Large intestine (tissue), 3 donors: ENCODE results near the gene GNG11. TPM values are rescaled to one million over a fixed set of nuclear protein-coding genes. Genes with fewer than 3 reads are reported as not detected.
A peak's percentile ranks its signal among the peaks of the same experiment; 100 is the strongest.

Experiments used
- DNase-seq, 2 donors: peaks; one replicate each; pipeline versions ENCODE4 v3.0.0 to v3.0.0-alpha.2; 2013
- H3K27ac ChIP-seq: one replicate; pipeline ENCODE4 v1.5.1; 2013; ENCODE audit warnings: low read length
- H3K27me3 ChIP-seq: 2 replicates; pipeline ENCODE4 v1.6.1; 2013; ENCODE audit warnings: low read length; ENCODE audit not compliant: control insufficient read depth, insufficient read depth
- H3K36me3 ChIP-seq: 2 replicates; pipeline ENCODE4 v1.6.1; 2013; ENCODE audit warnings: low read length; ENCODE audit not compliant: control insufficient read depth, insufficient read depth
- H3K4me1 ChIP-seq: one replicate; pipeline ENCODE4 v1.6.1; 2013; ENCODE audit warnings: low read length; ENCODE audit not compliant: control insufficient read depth, insufficient read depth
- H3K4me3 ChIP-seq: one replicate; pipeline ENCODE4 v1.5.1; 2013; ENCODE audit warnings: low read length
- H3K9me3 ChIP-seq: one replicate; pipeline ENCODE4 v1.6.1; 2013; ENCODE audit warnings: mild to moderate bottlenecking, low read depth, low read length, moderate library complexity; ENCODE audit not compliant: control insufficient read depth
- WGBS: methylation state at CpG from one replicate; pipeline ENCODE4 v1.1.5; 2013; ENCODE audit warnings: low lambda C conversion rate; ENCODE audit not compliant: insufficient coverage; 5-methylcytosine and 5-hydroxymethylcytosine counted together
- polyA plus RNA-seq: library from polyadenylated mRNA; unstranded; fragments of 120-200 nt; gene quantifications from one replicate; pipeline ENCODE4 v1.2.1, GENCODE V29; 2013

Gene GNG11
- polyA plus RNA-seq, 1 donor, result 16.4 TPM

DNA sequence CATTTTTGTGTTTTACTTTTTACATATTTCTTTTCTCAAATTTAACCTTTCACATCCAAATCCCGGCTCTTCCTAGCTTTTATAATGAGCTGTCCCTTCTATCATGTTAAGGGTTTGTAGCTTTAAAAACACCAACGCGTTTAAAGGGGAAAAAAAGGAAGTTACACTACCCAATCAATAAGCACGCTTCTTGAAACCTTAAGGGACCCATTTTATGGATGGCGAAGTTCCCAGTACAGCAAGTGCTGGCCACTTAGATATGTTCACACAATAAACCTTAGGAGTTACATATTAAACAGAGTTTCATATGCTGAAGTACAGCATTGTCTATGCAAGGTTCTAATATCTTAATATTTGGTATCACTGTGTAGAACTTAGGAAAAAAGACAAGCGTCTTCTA lies 1.8 kb downstream of the GNG11 start:
- no peak overlapping the region for H3K27ac ChIP-seq
- WGBS, result 73% methylated on average over 2 of the region's 6 CpGs
- no peaks in the 10 kb centered on the region for H3K36me3 ChIP-seq
- no peaks in the 10 kb centered on the region for H3K4me1 ChIP-seq
- H3K9me3 ChIP-seq, result no peaks in the 10 kb centered on the region
- H3K27me3 ChIP-seq, result peaks cover 3% of the 10 kb centered on the region
- H3K4me3 ChIP-seq, result peak overlapping the region; percentile 19
- no peak for DNase-seq

DNA sequence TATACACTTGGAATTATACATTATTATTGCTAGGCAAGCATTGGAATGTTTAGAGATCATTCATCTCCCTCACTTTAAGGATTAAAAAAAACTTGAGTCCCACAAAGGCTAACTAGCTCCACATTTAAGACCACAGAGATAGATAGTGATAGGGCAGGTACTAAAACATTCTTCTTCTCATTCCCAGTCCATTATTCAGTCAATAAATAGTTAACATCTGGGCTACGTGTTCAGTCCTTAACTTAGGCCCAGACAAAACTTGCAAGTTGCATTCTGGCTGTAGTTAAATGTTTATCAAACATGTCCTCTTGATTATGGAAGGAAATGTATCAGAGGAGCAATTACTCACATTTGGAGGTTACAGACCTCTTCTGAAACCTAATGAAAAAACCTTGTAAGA lies 2.4 kb downstream of the GNG11 start:
- 20% methylated on average over 1 of the region's 1 CpG for WGBS
- Histone ChIP-seq H3K27ac (peak overlapping the region; percentile 26), H3K4me3 (peak overlapping the region; percentile 14), H3K27me3 (peaks cover 3% of the 10 kb centered on the region), H3K4me1 (no peaks in the 10 kb centered on the region), H3K36me3 (no peaks in the 10 kb centered on the region), H3K9me3 (no peaks in the 10 kb centered on the region)
- DNase-seq, result no peak

DNA sequence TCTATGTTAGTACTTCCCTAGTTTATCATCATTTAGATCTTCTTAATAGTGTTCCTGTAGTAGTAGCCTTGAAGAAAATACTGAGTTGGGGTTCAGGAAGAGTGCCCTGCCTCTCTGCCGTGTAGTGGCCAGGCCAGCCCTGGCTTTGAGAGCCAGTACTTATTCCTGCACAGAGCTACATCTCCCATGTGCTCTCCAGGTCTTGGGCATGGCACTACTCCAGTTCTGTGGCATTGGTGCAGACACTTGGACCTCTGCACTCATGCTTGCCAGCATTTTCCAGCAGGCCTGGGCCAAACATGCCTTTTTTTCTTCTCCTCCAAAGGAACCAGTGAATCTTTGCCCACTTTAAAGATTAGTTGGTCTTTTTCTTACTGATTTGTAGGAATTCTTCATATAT lies 5.3 kb downstream of the GNG11 start:
- Histone ChIP-seq H3K27me3 (no peaks in the 10 kb centered on the region), H3K9me3 (no peaks in the 10 kb centered on the region), H3K4me1 (no peaks in the 10 kb centered on the region), H3K27ac (no peak overlapping the region), H3K36me3 (no peaks in the 10 kb centered on the region), H3K4me3 (no peak overlapping the region)
- no peak for DNase-seq
- WGBS, result no CpG with 5 or more reads among the region's 1 CpG

DNA sequence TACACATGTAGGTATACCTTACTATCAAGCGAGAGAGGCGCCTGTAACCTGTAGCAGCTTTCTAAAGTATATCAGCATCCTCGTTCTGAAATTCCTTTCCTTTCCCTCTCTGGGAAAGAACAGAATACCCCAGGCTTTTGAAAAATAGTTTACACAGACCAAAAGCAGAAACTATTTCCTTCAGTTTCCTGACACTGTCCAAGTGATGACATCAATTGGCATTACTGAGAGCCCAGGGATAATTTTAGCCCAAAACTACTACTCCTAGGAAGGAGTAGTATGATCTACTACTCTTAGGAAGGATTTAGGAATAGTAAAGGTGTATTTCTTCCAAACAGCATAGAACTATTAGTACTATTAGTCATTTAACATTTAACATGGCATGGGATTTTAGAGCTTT lies 6.0 kb downstream of the GNG11 start:
- no CpG with 5 or more reads among the region's 3 CpGs for WGBS
- H3K27me3 ChIP-seq, result no peaks in the 10 kb centered on the region
- no peaks in the 10 kb centered on the region for H3K36me3 ChIP-seq
- H3K4me1 ChIP-seq, result no peaks in the 10 kb centered on the region
- H3K4me3 ChIP-seq, result no peak overlapping the region
- H3K9me3 ChIP-seq, result no peaks in the 10 kb centered on the region
- H3K27ac ChIP-seq, result no peak overlapping the region
- DNase-seq, result no peak

DNA sequence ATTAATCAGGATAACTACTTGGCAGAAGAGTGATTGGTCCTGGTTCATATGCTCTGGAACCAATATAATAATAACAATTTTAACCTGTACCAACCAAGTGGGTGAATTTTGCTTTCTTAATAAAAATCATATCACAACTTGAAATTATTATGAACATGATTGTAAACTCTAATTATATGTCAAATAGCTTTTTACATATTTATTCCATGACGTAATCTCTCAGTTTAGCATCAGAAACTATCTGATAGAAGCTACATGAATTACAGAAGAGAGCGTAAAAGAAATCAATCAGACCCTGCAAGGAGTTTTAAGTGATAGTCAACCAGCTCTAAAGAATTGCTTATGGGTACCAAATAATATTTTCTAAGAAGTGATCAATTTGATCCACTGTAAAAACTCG lies 10.1 kb downstream of the GNG11 start:
- Histone ChIP-seq H3K36me3 (no peaks in the 10 kb centered on the region), H3K27me3 (no peaks in the 10 kb centered on the region), H3K27ac (no peak overlapping the region), H3K4me3 (no peak overlapping the region), H3K9me3 (no peaks in the 10 kb centered on the region), H3K4me1 (no peaks in the 10 kb centered on the region)
- 100% methylated on average over 1 of the region's 3 CpGs for WGBS
- DNase-seq, result no peak

DNA sequence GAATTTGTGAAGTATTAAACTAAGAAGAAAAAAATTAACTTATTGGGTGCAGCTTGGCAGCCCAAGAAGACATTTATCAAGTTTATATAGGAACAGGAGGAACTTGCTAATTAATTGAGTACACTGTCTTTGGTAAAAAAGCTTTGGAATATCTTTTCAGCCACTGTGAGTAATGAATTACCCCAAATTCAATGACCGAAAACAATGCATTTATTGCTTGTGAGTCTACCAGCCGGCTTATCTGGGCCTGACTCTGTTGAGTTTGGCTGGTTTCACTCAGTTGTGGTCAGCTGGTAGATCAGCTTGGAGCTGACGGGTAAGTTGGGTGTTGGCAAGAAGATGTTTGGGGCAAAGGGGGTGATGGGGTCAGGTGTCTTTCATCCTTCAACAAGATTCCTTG lies 11.6 kb downstream of the GNG11 start:
- no CpG with 5 or more reads among the region's 3 CpGs for WGBS
- no peaks in the 10 kb centered on the region for H3K36me3 ChIP-seq
- no peak for DNase-seq
- H3K4me3 ChIP-seq, result no peak overlapping the region
- H3K9me3 ChIP-seq, result no peaks in the 10 kb centered on the region
- no peaks in the 10 kb centered on the region for H3K4me1 ChIP-seq
- H3K27ac ChIP-seq, result no peak overlapping the region
- H3K27me3 ChIP-seq, result no peaks in the 10 kb centered on the region

DNA sequence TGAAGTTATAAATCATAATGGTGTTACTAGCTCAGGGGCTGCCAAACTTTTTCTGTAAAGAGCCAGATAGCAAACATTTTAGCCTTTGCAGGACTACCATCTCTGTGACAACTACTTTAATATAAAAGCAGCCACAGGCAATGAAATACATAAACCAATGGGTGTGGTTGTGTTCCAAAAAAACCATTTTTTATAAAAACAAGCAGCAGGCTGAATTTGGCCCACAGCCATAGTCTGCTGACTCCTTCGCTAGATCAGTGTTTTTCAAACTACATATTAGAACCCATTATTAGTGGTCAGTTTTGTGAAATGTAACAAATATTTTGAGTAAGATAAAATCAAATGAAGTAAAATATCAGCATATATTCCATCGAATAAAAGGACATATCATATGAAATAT lies 13.6 kb downstream of the GNG11 start:
- Histone ChIP-seq H3K4me3 (no peak overlapping the region), H3K4me1 (no peaks in the 10 kb centered on the region), H3K36me3 (no peaks in the 10 kb centered on the region), H3K9me3 (no peaks in the 10 kb centered on the region), H3K27ac (no peak overlapping the region), H3K27me3 (no peaks in the 10 kb centered on the region)
- no peak for DNase-seq
- WGBS, result 88% methylated on average over 2 of the region's 2 CpGs

DNA sequence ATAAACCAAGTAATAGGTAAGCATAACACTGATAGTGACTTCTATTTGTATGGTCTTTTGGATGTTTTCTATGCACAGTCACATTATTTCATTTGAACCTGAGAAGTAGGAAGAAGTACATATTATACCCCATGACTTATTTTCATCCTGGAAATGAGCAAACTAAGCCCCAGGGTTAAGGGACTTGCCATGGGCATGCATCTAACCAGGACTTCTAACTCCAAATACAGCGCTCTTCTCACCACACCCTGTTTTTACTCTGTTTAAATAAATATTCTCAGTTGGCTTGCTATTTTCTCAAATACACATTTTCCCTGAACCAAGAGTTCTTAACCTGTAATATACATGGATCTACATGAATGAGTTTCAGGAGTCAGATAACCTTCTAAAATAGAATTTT lies 16.3 kb downstream of the GNG11 start:
- no peak for DNase-seq
- no peak overlapping the region for H3K27ac ChIP-seq
- H3K4me3 ChIP-seq, result no peak overlapping the region
- H3K27me3 ChIP-seq, result no peaks in the 10 kb centered on the region
- no CpG with 5 or more reads among the region's 1 CpG for WGBS
- H3K4me1 ChIP-seq, result no peaks in the 10 kb centered on the region
- H3K36me3 ChIP-seq, result no peaks in the 10 kb centered on the region
- no peaks in the 10 kb centered on the region for H3K9me3 ChIP-seq

DNA sequence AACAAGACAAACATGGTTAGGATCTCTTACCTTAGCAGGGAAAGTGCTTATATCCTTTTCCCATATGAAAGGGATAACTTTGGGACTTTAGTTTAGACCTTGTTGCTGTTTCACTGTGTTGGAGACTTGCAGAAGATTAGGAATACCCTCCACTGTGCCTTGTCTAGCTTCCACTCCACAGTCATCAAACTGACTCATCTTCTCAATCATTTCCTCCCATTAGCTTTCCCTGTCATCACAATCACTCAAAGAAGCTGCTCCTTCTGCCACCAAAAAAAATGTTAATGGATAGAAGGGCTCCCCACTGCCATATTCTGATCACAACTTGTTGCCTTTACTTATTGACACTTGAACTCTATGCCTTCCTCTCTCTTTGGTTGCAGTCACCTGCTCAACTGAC lies 16.8 kb downstream of the GNG11 start:
- DNase-seq, result no peak
- no peaks in the 10 kb centered on the region for H3K27me3 ChIP-seq
- no peak overlapping the region for H3K4me3 ChIP-seq
- H3K36me3 ChIP-seq, result no peaks in the 10 kb centered on the region
- no peak overlapping the region for H3K27ac ChIP-seq
- no peaks in the 10 kb centered on the region for H3K9me3 ChIP-seq
- H3K4me1 ChIP-seq, result no peaks in the 10 kb centered on the region

DNA sequence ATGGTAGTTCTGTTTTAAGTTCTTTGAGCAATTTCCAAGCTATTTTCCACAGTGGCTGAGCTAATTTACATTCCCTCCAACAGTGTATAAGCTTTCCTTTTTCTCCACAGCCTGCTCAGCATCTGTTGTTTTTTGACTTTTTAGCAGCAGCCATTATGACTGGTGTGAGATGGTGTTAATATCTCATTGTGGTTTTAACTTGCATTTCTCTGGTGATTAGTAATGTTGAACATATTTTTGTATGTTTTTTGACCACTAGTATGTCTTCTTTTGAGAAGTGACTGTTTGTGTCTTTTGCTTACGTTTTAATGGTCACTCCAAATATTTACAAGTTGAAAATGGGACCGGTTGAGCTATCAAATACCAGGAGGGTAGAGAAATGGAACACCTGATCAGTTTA lies 20.4 kb downstream of the GNG11 start:
- Histone ChIP-seq H3K36me3 (no peaks in the 10 kb centered on the region), H3K27me3 (no peaks in the 10 kb centered on the region), H3K4me1 (no peaks in the 10 kb centered on the region), H3K27ac (no peak overlapping the region), H3K4me3 (no peak overlapping the region), H3K9me3 (no peaks in the 10 kb centered on the region)
- 87% methylated on average over 2 of the region's 2 CpGs for WGBS
- no peak for DNase-seq

DNA sequence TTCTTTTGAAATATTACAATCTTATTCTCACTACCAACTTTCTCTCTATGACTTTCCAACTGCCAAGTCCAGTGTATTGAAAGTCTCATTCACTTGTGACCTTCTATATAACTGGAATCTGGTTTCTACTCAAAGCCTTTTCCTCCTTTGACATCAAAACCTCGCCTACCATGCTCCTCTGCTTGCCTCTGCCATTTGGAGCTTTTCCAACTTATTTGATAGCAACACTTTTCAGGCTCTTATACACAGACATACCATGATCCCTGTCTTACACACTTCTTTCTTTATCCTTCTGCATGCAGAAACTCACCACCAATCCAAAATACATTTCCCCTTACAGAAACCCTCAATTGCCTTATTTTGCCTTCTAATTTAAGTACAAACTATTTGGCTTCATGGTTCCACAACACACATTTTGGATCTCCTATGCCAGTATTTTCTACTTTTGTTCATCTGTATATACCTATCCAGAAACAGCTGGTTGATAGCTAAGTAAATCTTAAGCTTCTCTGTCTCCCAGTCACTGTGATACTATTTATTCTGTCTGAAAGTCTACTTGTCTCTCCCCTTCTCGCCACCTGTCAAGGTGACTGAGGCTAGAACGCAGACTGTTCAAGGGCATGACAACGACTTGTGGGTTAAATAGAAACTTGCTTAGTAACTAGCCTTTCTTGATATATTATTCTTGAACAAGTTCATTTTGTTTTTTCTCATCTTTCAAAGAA lies 22.4 kb downstream of the GNG11 start:
- Histone ChIP-seq H3K4me3 (no peak overlapping the region), H3K9me3 (no peaks in the 10 kb centered on the region), H3K27ac (no peak overlapping the region), H3K27me3 (no peaks in the 10 kb centered on the region), H3K36me3 (no peaks in the 10 kb centered on the region), H3K4me1 (no peaks in the 10 kb centered on the region)
- DNase-seq, result peak in 1 of 2 donors; percentile 7
- 60% methylated on average over 2 of the region's 4 CpGs for WGBS
